Glomerular visceral epithelial cell (primary cell): ENCODE data around the gene STXBP5.

Source experiments
- DNase-seq: peaks from one replicate; pipeline ENCODE4 v3.0.0-alpha.2; 2016; ENCODE audit errors: extremely low spot score

Gene STXBP5

GRCh38 chr6:147178355-147178754 lies 25.9 kb upstream of the STXBP5 start:
- no peak for DNase-seq

- no peak for DNase-seq
Measured at GRCh38 chr6:147179809-147180208, 24.4 kb upstream of the STXBP5 start.

DNA sequence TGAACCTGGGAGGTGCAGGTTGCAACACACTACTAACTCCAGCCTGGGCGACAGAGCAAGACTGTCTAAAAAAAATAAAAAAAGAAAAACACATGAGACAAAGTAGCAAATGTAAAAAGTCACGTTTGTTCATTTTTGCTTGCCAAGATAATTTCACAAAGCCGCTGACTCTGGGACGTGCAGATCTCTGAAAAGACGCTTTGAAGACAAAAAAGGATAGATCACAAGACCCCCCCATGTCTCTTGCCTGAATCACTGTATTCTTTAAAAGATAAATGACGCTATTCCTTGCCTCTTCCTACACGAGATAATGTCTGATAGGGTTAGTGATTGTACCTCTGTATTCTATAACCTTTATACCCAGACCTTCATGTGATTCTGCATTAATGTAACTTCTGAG lies 23.3 kb upstream of the STXBP5 start:
- no peak for DNase-seq

DNA sequence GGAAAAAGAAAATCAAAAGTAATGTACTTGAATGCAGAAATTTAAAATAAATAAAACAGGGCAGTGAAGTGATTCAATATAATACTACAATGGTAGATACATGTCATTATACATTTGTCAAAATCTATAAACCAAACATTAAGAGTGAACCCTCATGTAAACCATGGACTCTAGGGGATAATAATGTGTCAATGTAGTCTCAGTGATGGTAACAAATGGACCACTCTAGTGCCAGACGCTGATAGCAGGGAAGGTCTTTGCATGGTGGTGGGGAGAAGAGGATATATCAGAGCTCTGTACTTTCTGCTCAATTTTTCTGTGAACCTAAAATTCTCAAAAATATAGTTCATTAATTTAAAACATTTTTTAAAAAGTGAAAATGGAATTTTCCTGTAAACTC lies 19.8 kb upstream of the STXBP5 start:
- no peak for DNase-seq

- no peak for DNase-seq
Measured at GRCh38 chr6:147185216-147185615, 19.0 kb upstream of the STXBP5 start.

DNA sequence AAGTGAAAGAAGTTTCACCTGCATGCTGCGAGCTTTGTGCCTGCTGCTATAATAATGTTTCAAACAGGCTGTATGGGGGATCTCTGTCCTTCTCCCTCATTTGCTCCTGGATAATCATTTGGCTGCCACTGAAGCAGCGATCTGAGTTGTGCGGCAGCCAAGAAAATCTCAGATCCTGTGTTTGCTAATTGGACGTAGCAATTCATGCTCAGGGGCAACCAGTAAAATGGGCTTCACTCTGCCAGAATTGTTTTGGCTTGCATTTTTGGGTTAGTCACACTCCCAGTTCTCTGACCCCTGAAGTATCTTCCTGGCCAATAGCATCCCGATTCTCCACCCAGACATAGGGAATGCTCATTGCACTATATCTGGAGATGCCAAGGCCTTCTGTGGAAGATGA lies 13.7 kb upstream of the STXBP5 start:
- DNase-seq, result no peak

GRCh38 chr6:147192278-147192911 lies 11.8 kb upstream of the STXBP5 start:
- DNase-seq, result no peak

DNA sequence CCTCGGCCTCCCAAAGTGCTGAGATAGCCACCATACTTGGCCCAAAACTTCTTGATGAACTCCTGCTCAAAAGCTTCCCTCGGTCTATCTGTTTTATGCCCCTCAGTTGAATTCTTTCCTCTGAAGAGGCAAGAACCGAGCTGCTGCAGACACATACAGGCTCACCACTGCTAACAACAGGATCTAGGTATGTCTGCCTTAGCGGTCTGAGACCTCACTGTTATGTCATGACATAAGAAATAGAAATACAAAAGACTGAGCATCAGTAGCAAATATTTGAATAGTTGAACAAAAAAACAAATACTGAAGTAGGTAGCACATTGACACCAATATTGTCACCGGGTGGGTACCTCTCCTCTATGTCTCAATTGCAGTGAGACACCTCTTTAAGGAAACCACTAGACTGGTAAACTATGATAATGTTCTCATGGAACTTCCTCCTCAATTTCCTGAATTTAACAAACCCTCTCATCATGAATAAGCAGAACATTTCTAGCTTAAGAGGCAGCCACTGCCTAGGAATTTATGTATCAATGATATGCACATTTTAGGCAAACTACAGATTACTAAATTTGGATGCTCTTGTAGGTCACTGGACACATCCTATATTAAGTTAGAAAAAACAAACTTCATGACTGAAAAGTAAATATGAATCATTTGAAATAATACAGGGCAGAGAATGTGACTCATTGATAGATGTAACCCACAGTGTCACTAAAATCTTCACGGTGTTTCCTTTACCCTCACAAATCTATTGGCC lies 9.4 kb upstream of the STXBP5 start:
- DNase-seq, result no peak

- no peak for DNase-seq
Measured at GRCh38 chr6:147195510-147195909, 8.7 kb upstream of the STXBP5 start.

DNA sequence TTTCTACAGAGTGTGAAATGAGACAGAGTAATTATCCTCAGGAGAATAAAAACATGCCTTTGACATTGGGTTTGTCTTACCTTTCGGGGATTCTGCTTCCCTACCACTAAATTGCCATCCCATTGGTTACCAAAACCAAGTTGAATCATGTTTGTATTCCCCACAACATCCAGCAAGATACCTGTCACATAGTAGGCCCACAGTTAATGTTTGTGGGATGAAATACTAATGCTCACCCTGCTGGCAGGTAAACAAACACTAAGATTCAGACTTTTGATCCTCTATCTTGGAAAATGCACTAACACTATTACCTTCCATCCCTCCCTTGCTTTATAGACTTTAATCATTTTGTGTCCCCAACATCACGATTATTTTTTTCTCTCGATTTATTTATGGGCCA lies 8.2 kb upstream of the STXBP5 start:
- no peak for DNase-seq

GRCh38 chr6:147200711-147201110 lies 3.5 kb upstream of the STXBP5 start:
- no peak for DNase-seq

DNA sequence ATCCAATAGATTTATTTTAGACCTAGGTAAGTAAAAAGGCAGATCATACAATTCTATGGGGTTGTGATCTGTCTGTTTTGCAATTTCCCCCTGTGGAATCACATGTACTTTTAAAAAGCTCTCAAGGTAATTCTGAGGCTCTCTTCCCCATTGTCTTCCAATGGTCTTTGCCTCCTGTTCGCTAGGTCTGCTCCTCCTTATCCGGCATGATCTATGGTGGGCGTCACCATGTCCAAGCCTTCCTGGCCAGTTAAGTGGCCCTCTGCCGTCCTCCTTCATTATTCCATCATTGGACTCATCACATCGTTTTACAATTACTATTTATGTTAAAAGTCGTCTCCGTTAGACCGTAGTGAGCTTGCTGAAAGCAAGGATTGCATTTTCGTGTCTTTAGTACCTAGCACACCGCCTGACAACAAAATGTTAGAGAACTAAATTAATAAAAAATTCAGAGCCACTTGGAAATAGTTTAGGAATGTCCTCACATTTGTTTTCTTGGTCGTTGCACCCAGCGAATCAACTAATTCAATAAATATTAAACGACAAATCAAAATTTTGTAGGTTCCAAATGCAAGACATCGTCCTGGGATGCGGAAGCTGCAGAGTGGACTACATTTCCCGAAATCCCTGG lies 2.2 kb upstream of the STXBP5 start:
- DNase-seq, result no peak

GRCh38 chr6:147202516-147203310 lies 1.5 kb upstream of the STXBP5 start:
- peak; percentile 93 for DNase-seq

GRCh38 chr6:147203311-147204059 lies 732 bp upstream of the STXBP5 start:
- DNase-seq, result peak; percentile 82

DNA sequence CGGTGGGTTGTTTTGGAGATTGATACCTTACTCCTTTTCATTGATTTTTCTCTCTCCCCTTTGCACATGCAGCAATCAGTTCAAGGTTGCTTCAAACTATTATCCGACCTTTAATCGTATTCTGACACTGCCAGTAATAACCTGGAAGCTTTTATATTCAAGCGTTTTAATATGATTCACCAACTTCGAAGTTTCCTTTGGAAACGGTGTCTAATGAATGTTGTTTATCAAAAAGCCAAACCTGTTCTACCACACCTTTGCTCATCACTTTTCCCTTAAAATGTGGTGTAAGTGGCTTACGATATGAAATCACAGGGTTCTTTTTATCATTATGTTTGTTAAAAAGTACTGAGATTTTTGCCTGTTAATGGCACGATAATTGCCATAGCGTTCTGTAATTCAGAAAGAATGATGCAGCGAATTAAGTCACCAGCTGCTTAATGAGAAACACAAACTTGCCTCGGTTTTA lies 660 bp downstream of the STXBP5 start:
- DNase-seq, result no peak

GRCh38 chr6:147205690-147206600 lies 1.7 kb downstream of the STXBP5 start:
- peak; percentile 8 for DNase-seq

DNA sequence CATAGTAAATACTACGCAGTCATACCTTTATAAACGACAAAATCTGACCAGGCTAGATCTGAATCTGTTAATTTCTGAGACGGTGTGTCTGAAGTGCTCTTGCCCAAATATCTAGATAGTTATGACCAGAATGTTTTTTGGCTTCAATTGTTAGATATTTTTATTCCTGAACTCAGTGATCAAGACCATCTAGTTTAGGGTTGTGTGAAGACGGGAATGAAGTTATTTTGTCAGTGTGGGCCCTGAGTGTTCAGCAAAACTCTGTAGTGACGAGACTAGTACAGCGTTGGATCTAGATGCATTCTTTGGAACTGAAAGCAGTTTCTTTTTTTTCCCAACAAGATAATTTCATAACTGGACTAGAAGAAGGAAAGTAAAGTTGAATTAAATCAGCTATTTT lies 3.1 kb downstream of the STXBP5 start:
- DNase-seq, result no peak

DNA sequence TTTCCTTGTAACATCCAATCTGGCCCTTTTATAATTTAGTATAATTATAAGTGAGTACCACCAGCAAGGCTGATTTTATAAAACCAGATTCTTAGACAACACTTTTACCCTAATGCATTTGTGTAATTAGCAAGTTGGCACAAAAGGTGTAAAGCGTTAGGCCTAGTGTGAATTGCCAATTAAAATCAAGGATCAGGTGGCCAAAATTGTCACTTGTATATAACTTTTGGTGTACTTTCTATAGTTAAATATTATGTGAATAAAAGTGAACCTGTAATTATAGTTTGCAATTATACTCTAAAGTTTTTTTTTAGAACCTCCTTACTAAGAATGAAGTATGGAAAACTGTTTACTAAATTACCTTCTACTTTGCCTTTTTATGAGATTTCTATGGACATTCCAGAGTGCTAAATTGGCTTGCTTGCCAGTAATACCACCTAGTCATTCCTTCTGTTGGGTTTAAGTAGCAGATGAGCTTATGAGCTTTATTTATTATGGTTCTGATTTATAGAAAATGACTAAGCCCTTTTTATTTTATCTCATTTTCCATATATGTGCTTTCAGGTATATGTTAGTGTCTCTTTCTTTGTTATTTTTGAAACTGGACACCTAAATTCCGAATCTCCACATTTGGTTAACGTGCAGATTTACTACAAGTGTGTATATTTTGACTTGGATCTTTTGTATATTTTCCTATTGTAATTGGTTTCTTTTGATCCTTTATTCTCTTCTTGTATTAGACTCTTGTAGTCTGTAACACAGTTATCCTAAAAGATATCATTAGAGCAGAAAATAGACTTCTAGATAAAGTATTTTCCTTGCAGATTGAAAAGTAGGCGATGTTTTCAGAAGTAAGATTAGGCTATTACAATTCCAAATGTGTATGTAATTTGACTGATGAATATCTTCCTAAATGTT lies 3.9 kb downstream of the STXBP5 start:
- DNase-seq, result no peak

- DNase-seq, result no peak
Measured at GRCh38 chr6:147209762-147210449, 5.7 kb downstream of the STXBP5 start.
